Body of pancreas (tissue), 4 donors: ENCODE data around the gene CRY1.

Experiments
- CTCF ChIP-seq, 7 experiments: fragments of 450-650 bp in 4 of 7; fragments of 200-600 bp in 3 of 7; sonication (generic) in 3 of 7; IDR thresholded peaks; one replicate each; pipeline ENCODE4 v1.5.1; 2016 to 2019; ENCODE audit warnings: antibody characterized with exemption in 7 of 7
- POLR2A ChIP-seq, 3 donors: fragments of 450-650 bp; IDR thresholded peaks; one replicate each; pipeline ENCODE4 v1.6.1; 2016; ENCODE audit warnings: antibody characterized with exemption in 3 of 3, mild to moderate bottlenecking in 2 of 3

DNA sequence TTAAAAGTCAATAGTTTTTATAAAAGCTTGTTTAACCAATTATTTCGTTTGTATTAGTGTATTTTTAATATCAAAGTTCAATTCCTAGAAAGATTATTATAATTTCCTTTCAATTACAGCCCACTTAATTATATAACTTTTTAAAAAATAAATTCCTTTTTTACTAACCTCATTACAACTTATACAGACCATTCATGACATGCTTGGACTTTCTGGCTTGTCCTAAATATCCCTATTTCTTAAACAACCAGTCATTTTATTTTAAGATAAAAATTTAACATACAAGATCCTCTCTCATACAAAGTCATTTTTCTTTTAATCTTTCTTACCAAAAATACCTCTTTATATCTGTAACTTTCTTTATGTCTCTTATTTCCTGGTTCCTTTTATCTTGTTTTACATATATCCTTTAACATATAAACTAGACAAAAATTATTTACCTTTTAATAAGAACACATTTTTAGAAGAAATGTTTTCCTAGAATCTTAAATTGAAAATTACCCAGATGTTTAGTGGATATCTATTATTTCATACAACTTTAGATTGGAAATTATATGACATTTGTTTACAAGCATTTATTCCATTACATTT is 148.0 kb downstream of the CRY1 start:
- TF ChIP-seq CTCF (IDR thresholded peaks at IDR 0.05): no peak
- no peak for TF ChIP-seq POLR2A (IDR thresholded peaks at IDR 0.05)
